Brain pericyte (primary cell): ENCODE results near the gene LTBP4.

Experiments used
- DNase-seq: peaks from one replicate; pipeline ENCODE4 v3.0.0-alpha.2; 2012; ENCODE audit warnings: low read depth, low spot score

The LTBP4 gene

GRCh38 chr19:40662925-40663694, 61.9 kb downstream of the LTBP4 start:
- peak; percentile 68 for DNase-seq

DNA sequence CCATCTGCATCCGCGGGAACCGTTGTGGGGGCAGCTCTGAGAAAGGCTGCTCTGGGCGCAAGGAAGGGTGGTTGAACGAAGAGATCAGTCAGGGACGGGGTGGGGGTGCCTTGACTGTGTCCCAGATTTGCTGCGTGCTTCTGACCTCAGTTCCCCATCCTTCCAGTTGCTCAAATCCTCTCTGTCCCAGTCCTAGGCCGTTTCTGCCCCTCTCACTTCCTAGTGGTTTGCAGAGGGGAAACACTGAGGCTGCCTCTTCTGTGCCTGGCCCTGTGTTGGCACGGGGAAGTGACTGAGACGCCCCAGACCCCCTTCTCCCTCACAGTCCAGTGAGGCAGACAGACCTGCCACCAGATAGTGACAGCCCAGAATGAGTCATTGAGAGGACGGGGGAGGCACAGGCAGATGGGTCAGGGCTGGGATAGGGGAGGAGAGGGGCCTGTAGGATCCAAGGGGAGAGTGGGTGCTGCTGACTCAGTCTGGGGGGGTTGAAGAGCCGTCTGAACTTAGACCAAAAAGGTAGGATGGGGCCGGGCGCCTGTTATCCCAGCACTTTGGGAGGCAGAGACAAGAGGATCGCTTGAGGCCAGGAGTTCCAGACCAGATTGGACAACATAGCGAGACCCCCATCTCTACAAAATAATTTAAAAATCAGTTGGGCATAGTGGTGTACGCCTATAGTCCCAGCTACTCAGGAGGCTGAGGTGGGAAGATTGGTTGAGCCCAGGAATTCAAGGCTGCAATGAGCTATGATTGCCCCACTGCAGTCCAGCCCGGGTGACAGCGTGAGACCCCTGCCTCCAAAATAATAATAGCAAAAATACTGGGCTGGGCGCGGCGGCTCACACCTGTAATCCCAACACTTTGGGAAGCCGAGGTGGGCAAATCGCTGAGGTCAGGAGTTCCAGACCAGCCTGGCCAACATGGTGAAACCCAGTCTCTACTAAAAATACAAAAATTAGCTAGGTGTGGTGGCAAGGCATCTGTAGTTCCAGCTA, 62.8 kb downstream of the LTBP4 start:
- DNase-seq = no peak

- DNase-seq = no peak
Observed at GRCh38 chr19:40666803-40667438, 65.8 kb downstream of the LTBP4 start.

DNA sequence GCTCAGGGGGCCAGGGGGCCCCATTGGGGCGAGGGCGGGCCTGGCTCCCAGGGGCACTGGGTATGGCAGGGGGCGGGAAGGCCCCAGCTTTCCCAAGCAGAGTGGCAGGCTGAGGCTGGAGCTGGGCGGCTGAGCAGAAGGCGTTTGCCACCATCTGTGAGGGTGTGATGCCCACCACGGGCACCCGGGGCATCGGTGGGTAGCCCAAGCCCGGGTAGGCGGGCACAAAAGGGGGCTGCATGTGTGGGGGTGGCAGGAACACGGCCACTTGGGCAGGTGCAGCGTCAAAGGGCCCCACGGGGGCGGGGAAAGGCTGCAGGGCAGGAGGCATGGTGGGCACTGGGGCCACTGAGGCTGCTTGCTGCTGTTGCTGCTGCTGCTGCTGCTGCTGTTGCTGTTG, 66.4 kb downstream of the LTBP4 start:
- no peak for DNase-seq

DNA sequence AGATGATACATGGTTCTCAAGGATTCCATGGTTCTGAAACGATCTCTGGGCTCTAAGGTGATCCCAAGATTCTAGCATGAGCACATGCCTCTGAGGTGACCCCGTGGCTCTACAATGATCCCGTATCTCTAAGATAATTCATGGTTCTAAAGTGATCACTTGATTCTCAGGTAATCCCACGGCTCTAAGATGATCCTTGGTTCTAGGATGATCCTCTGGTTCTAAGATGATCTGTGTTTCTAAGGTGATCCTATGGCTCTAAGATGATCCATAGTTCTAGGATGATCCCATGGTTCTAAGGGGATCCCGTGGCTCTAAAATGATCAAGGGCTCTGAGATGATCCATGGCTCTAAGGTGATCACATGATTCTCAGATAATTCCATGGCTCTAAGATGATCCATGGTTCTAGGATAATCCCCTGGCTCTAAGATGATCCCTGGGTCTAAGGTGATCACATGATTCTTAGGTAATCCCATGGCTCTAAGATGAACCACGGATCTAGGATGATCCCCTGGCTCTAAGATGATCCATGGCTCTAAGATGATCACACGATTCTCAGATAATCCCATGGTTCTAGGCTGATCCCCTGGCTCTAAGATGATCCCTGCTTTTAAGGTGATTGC, 67.9 kb downstream of the LTBP4 start:
- DNase-seq = no peak

- no peak for DNase-seq
Observed at GRCh38 chr19:40671404-40671803, 70.2 kb downstream of the LTBP4 start.

DNA sequence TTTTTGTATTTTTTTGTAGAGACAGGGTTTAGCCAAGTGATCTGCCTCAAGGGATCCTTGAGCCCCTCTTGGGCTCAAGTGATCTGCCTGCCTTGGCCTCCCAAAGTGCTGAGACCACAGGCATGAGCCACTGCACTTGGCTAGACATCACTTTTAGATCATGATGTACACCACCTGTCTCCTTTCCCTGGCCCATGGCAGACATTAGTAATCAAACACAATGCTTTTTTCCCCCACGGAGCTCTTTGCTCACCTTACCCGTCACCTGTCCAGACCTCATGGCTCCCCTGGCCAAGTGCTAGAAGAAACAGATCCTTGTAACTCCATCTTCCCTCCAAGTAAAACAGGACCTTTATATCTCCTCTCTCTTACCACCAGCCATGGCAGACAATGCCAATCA, 70.9 kb downstream of the LTBP4 start:
- DNase-seq = no peak

- no peak for DNase-seq
Observed at GRCh38 chr19:40672573-40673299, 71.6 kb downstream of the LTBP4 start.

DNA sequence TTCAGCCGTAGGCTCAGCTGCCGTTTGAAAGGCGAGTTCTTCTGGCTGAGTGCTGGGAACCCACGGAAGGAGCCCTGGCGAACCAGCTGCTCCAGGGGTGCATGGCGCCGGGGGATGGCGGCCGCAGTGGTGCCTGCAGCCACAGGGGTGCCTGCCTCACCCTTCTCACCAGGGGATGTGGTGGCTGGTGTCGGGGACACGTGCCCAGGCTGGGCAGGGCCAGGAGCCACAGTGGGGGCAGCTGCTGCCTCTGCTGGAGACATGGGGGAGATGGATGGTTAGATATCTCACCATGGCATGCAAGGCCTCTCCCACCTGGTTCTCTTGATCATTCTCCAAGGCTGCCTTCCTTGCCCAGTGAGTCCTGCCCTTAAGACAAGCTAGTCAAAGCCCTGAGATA, 72.2 kb downstream of the LTBP4 start:
- no peak for DNase-seq

- DNase-seq = no peak
Observed at GRCh38 chr19:40674291-40674690, 73.1 kb downstream of the LTBP4 start.

- no peak for DNase-seq
Observed at GRCh38 chr19:40677156-40677555, 76.0 kb downstream of the LTBP4 start.
